Measurements from ENCODE around the gene RAMACL.
A peak's percentile ranks its signal among the peaks of the same experiment; 100 is the strongest.
"Not testable (repeated sequence)": the region's sequence is repeated elsewhere in the genome, so short reads cannot be mapped to it uniquely, and the experiment has no call there.

Gene RAMACL

GRCh38 chr6:166552600-166552999 is 33.9 kb downstream of the RAMACL start:
- no peak for DNase-seq

- DNase-seq: no peak
These were observed 34.6 kb downstream of the RAMACL start for GRCh38 chr6:166551754-166552495.

GRCh38 chr6:166546653-166547052 is 39.8 kb downstream of the RAMACL start:
- DNase-seq: no peak

GRCh38 chr6:166545156-166546034 is 41.1 kb downstream of the RAMACL start:
- DNase-seq: no peak

- no peak for DNase-seq
These were observed 42.2 kb downstream of the RAMACL start for GRCh38 chr6:166544296-166544605.

GRCh38 chr6:166543603-166544295 is 42.7 kb downstream of the RAMACL start:
- DNase-seq: no peak

GRCh38 chr6:166542580-166542912 is 43.9 kb downstream of the RAMACL start:
- no peak for DNase-seq

GRCh38 chr6:166541876-166542579 is 44.5 kb downstream of the RAMACL start:
- DNase-seq: peak; percentile 25

- DNase-seq: peak; percentile 22
These were observed 45.1 kb downstream of the RAMACL start for GRCh38 chr6:166541366-166541765.

- DNase-seq: peak; percentile 77
These were observed 45.7 kb downstream of the RAMACL start for GRCh38 chr6:166540631-166541331.

- DNase-seq: no peak
These were observed 46.9 kb downstream of the RAMACL start for GRCh38 chr6:166539543-166539942.

GRCh38 chr6:166539011-166539385 is 47.5 kb downstream of the RAMACL start:
- not testable (repeated sequence) for DNase-seq

- peak; percentile 5 for DNase-seq
These were observed 48.0 kb downstream of the RAMACL start for GRCh38 chr6:166538297-166539010.

- no peak for DNase-seq
These were observed 51.6 kb downstream of the RAMACL start for GRCh38 chr6:166534658-166535406.

GRCh38 chr6:166533205-166533824 is 53.2 kb downstream of the RAMACL start:
- no peak for DNase-seq

Measured in CD4-positive, alpha-beta T cell treated with Interleukin-6 for 4 hours (primary cell).